ENCODE results near the gene KRTAP5-7.

GRCh38 chr11:71483692-71484091 is 43.4 kb upstream of the KRTAP5-7 start:
- TF ChIP-seq CTCF (conservative IDR thresholded peaks at IDR 0.05; ENCODE audit: low read depth, low read length) (no peak), EZH2phosphoT487 (IDR thresholded peaks at IDR 0.05; ENCODE audit: borderline replicate concordance, low read length) (no peak), EZH2 (IDR thresholded peaks at IDR 0.05; ENCODE audit: low read length, unreplicated experiment) (no peak)
